WTC11 (cell line): ENCODE data around the gene SELENOV.

Experiments
- JUN ChIP-seq: sonication (generic); formaldehyde crosslinking; IDR thresholded peaks from 2 replicates; pipeline ENCODE4 v1.8.0; 2023; ENCODE audit warnings: mild to moderate bottlenecking, missing genetic modification reagents
- NR3C1 ChIP-seq: sonication (generic); formaldehyde crosslinking; conservative IDR thresholded peaks from 2 replicates; pipeline ENCODE4 v1.8.1; 2023; ENCODE audit warnings: low read depth, mild to moderate bottlenecking, missing genetic modification reagents
- TF ChIP-seq, protein P1 (sequence below): fragments of 200-600 bp; IDR thresholded peaks from 2 replicates; pipeline ENCODE4 v1.8.0; 2022; ENCODE audit warnings: antibody characterized with exemption
- TF ChIP-seq, protein P2 (sequence below): sonication (generic); formaldehyde crosslinking; IDR thresholded peaks from 2 replicates; pipeline ENCODE4 v1.8.1; 2023; ENCODE audit warnings: mild to moderate bottlenecking, missing genetic modification reagents, moderate library complexity
- TF ChIP-seq, protein P3 (sequence below): sonication (generic); formaldehyde crosslinking; IDR thresholded peaks from 2 replicates; pipeline ENCODE4 v1.8.0; 2022; ENCODE audit warnings: mild to moderate bottlenecking, missing genetic modification reagents
- TF ChIP-seq, protein P4 (sequence below): sonication (generic); formaldehyde crosslinking; IDR thresholded peaks from 2 replicates; pipeline ENCODE4 v1.8.0; 2022; ENCODE audit warnings: mild to moderate bottlenecking, missing genetic modification reagents
- TF ChIP-seq, protein P5 (sequence below): sonication (generic); formaldehyde crosslinking; IDR thresholded peaks from 2 replicates; pipeline ENCODE4 v1.8.0; 2023; ENCODE audit warnings: missing genetic modification reagents

DNA sequence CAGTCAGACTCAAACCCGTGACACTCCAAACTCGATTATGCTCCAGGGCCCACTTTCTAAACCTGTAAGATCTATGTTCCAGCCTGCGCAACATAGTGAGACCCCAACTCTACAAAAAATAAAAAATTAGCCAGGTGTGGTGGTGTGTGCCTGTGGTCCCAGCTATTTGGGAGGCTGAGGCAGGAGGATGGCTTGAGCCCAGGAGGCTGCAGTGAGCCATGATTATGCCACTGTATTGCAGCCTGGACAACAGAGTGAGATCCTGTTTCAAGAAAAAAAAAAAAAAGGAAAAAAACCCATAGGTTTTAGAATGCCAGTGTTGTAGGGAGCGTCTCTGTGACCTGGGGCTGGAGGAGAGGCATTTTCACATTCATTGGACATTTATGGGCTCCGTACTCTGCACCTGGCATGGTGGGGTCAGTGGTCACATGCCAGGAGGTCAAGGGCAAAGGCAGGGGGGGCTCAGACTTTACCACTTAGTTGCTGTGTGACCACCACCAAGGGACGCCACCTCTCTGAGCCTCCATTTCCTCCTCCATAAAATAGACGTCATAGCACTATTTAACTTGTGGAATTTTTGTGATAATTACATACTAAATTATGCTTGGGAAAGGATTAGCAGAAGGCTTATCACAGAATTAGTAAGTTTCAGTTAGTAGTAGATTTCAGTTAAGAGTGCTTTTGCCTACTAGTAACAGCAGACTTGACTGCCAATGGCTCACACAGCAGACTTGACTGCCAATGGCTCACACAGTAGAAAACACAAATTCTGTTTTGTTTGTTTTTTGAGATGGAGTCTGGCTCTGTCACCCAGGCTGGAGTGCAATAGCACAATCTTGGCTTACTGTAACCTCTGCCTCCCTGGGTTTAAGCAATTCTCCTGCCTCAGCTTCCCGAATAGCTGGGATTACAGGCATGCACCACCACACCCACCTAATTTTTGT is 5.9 kb downstream of the SELENOV start:
- TF ChIP-seq, protein P1, sequence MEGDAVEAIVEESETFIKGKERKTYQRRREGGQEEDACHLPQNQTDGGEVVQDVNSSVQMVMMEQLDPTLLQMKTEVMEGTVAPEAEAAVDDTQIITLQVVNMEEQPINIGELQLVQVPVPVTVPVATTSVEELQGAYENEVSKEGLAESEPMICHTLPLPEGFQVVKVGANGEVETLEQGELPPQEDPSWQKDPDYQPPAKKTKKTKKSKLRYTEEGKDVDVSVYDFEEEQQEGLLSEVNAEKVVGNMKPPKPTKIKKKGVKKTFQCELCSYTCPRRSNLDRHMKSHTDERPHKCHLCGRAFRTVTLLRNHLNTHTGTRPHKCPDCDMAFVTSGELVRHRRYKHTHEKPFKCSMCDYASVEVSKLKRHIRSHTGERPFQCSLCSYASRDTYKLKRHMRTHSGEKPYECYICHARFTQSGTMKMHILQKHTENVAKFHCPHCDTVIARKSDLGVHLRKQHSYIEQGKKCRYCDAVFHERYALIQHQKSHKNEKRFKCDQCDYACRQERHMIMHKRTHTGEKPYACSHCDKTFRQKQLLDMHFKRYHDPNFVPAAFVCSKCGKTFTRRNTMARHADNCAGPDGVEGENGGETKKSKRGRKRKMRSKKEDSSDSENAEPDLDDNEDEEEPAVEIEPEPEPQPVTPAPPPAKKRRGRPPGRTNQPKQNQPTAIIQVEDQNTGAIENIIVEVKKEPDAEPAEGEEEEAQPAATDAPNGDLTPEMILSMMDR: no peak
- TF ChIP-seq, protein P2, sequence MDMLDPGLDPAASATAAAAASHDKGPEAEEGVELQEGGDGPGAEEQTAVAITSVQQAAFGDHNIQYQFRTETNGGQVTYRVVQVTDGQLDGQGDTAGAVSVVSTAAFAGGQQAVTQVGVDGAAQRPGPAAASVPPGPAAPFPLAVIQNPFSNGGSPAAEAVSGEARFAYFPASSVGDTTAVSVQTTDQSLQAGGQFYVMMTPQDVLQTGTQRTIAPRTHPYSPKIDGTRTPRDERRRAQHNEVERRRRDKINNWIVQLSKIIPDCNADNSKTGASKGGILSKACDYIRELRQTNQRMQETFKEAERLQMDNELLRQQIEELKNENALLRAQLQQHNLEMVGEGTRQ (CRISPR knock-in tag): no peak
- TF ChIP-seq, protein P3, sequence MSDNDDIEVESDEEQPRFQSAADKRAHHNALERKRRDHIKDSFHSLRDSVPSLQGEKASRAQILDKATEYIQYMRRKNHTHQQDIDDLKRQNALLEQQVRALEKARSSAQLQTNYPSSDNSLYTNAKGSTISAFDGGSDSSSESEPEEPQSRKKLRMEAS (CRISPR knock-in tag): no peak
- TF ChIP-seq, protein P4, sequence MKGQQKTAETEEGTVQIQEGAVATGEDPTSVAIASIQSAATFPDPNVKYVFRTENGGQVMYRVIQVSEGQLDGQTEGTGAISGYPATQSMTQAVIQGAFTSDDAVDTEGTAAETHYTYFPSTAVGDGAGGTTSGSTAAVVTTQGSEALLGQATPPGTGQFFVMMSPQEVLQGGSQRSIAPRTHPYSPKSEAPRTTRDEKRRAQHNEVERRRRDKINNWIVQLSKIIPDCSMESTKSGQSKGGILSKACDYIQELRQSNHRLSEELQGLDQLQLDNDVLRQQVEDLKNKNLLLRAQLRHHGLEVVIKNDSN (CRISPR knock-in tag): no peak
- TF ChIP-seq NR3C1 (no peak), JUN (CRISPR knock-in tag) (no peak)
- TF ChIP-seq, protein P5, sequence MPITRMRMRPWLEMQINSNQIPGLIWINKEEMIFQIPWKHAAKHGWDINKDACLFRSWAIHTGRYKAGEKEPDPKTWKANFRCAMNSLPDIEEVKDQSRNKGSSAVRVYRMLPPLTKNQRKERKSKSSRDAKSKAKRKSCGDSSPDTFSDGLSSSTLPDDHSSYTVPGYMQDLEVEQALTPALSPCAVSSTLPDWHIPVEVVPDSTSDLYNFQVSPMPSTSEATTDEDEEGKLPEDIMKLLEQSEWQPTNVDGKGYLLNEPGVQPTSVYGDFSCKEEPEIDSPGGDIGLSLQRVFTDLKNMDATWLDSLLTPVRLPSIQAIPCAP (CRISPR knock-in tag): no peak
